Endothelial cell of umbilical vein (primary cell): ENCODE data around the gene KRTAP10-7. TPM values are rescaled to one million over a fixed set of nuclear protein-coding genes. Genes with fewer than 3 reads are reported as not detected.

ENCODE experiments used
- BruUV-seq: library from RNA; stranded (reverse); fragments of 400-500 nt; replicated peaks from 2 replicates; lab custom pipeline; 2021; lab: Mats Ljungman, UMichigan
- CTCF ChIA-PET: fragments of 300-600, 350-600 bp; sonication (Branson Sonifier 250); formaldehyde crosslinking; loops from one replicate; lab custom pipeline; 2021; ENCODE audit warnings: antibody characterized with exemption, inconsistent platforms; lab: Charles Lee
- POLR2A ChIA-PET: fragments of 300-600, 350-600 bp; sonication (Branson Sonifier 250); formaldehyde crosslinking; loops from one replicate; lab custom pipeline; 2021; ENCODE audit warnings: antibody characterized with exemption, inconsistent platforms; lab: Charles Lee
- DNase-seq: peaks from one replicate; pipeline ENCODE4 v3.0.0-alpha.2; 2011; ENCODE audit warnings: low read depth, low spot score
- FAIRE-seq: peaks from 2 replicates; lab custom pipeline; 2011; peaks lifted over from hg19 to GRCh38; lab: Jason Lieb, UNC
- H2AFZ ChIP-seq: 2 replicates; pipeline ENCODE4 v1.6.0; 2012; ENCODE audit warnings: low read depth, low read length, control low read depth, inconsistent platforms
- H3K27ac ChIP-seq: 2 replicates; pipeline ENCODE4 v1.5.1; 2011; ENCODE audit warnings: low read depth, mild to moderate bottlenecking, control low read depth, low read length, moderate library complexity; ENCODE audit not compliant: insufficient read depth
- H3K27me3 ChIP-seq, 2 experiments: 2 replicates each; pipeline versions ENCODE4 v1.6.0 to v1.6.1; 2011; ENCODE audit warnings: low read length in 2 of 2, mixed read lengths in 1 of 2; ENCODE audit not compliant: control insufficient read depth in 2 of 2, insufficient read depth in 2 of 2
- H3K36me3 ChIP-seq, 2 experiments: 2 replicates in 1 of 2; 3 replicates in 1 of 2; pipeline ENCODE4 v1.5.1; 2011; ENCODE audit warnings: low read length in 2 of 2, mild to moderate bottlenecking in 1 of 2, moderate library complexity in 1 of 2; ENCODE audit not compliant: control insufficient read depth in 2 of 2, insufficient read depth in 2 of 2; ENCODE audit errors: extremely low read depth in 1 of 2
- H3K4me1 ChIP-seq: 3 replicates; pipeline ENCODE4 v1.5.1; 2011; ENCODE audit warnings: mild to moderate bottlenecking, low read length; ENCODE audit not compliant: control insufficient read depth, insufficient read depth; ENCODE audit errors: extremely low read depth
- H3K4me2 ChIP-seq: 2 replicates; pipeline ENCODE4 v1.6.1; 2011; ENCODE audit warnings: low read length, control low read depth, mixed read lengths; ENCODE audit not compliant: insufficient read depth
- H3K4me3 ChIP-seq, 3 experiments: fragments of 200-600 bp in 1 of 3; sonication (generic), shearing (Covaris generic) in 1 of 3; replicated peaks in 1 of 3; 2 replicates each; pipeline ENCODE4 v1.5.1; 2011 to 2016; ENCODE audit warnings: control low read depth in 3 of 3, low read length in 3 of 3, mild to moderate bottlenecking in 2 of 3, inconsistent platforms in 1 of 3, low read depth in 1 of 3, moderate library complexity in 1 of 3; ENCODE audit not compliant: insufficient read depth in 1 of 3
- H3K79me2 ChIP-seq: 2 replicates; pipeline ENCODE4 v1.6.0; 2012; ENCODE audit warnings: low read length, inconsistent platforms; ENCODE audit not compliant: control insufficient read depth, insufficient read depth
- H3K9ac ChIP-seq: replicated peaks from 2 replicates; pipeline ENCODE3; 2011; ENCODE audit warnings: low read length, control low read depth; ENCODE audit not compliant: insufficient read depth; ENCODE audit errors: extremely low read depth
- H3K9me1 ChIP-seq: replicated peaks from 3 replicates; pipeline ENCODE4 v1.6.0; 2011; ENCODE audit warnings: mild to moderate bottlenecking, low read length; ENCODE audit not compliant: control insufficient read depth, insufficient read depth; ENCODE audit errors: extremely low read depth
- H3K9me3 ChIP-seq: replicated peaks from 2 replicates; pipeline ENCODE4 v1.5.1; 2012; ENCODE audit warnings: low read length, inconsistent platforms; ENCODE audit not compliant: control insufficient read depth, insufficient read depth
- H4K20me1 ChIP-seq: replicated peaks from 2 replicates; pipeline ENCODE3; 2011; ENCODE audit warnings: mild to moderate bottlenecking, low read length; ENCODE audit not compliant: control insufficient read depth, insufficient read depth; ENCODE audit errors: extremely low read depth
- EZH2 ChIP-seq: IDR thresholded peaks from 2 replicates; pipeline ENCODE4 v1.6.1; 2012; ENCODE audit warnings: borderline replicate concordance, low read depth, mild to moderate bottlenecking, moderate library complexity, low read length, inconsistent platforms; ENCODE audit not compliant: severe bottlenecking
- FOS ChIP-seq: IDR thresholded peaks from 2 replicates; pipeline ENCODE4 v1.6.1; 2011; ENCODE audit warnings: mild to moderate bottlenecking, low read length, moderate library complexity, borderline replicate concordance; ENCODE audit not compliant: insufficient read depth
- GATA2 ChIP-seq: IDR thresholded peaks from 2 replicates; pipeline ENCODE4 v1.7.0; 2011; ENCODE audit warnings: low read depth, mild to moderate bottlenecking, moderate library complexity, mixed read lengths, low read length; ENCODE audit not compliant: insufficient read length, insufficient read depth
- JUN ChIP-seq: IDR thresholded peaks from 2 replicates; pipeline ENCODE4 v1.6.1; 2011; ENCODE audit warnings: borderline replicate concordance, low read depth; ENCODE audit not compliant: insufficient read length, insufficient read depth
- MYC ChIP-seq: IDR thresholded peaks from one replicate; pipeline ENCODE4 v1.6.1; 2011; ENCODE audit warnings: mild to moderate bottlenecking, low read depth, low read length
- POLR2A ChIP-seq: IDR thresholded peaks from 2 replicates; pipeline ENCODE4 v1.6.1; 2012; ENCODE audit warnings: low read depth, mild to moderate bottlenecking, control low read depth, low read length
- POLR2AphosphoS5 ChIP-seq: IDR thresholded peaks from 2 replicates; pipeline ENCODE4 v1.6.1; 2012; ENCODE audit warnings: low read depth, mild to moderate bottlenecking, control low read depth, low read length, moderate library complexity; ENCODE audit not compliant: insufficient read depth
- dilution Hi-C: fragments of 300-500 bp; cut with MboI; formaldehyde crosslinking; loops from one replicate; pipeline ENCODE4 v1.15.0; 2019; ENCODE audit warnings: low sequenced_read_pairs; ENCODE audit not compliant: extremely low pct_ligation_motif_present
- intact Hi-C: fragments of 100-400 bp; cut with micrococcal nuclease; formaldehyde crosslinking; loops from one replicate; pipeline ENCODE4 v1.10.0; 2022
- polyA plus RNA-seq, 4 experiments: library from polyadenylated mRNA; depleted of rRNA in 3 of 4; stranded (reverse) in 3 of 4; unstranded in 1 of 4; fragments of >200 nt; gene quantifications; 2 replicates each; pipeline versions ENCODE4 v1.2.1 to v1.2.3, GENCODE V29; 2011 to 2012; ENCODE audit warnings: missing spikeins in 1 of 4
- total RNA-seq: library from RNA; stranded (reverse); gene quantifications from 2 replicates; pipeline ENCODE4 v1.2.3, GENCODE V29; 2021
- TF ChIP-seq, protein P1 (sequence below), 2 donors: IDR thresholded peaks; 1 replicate in 1 of 2; 2 replicates in 1 of 2; pipeline ENCODE4 v1.5.1; 2011; ENCODE audit warnings: low read length in 2 of 2, mild to moderate bottlenecking in 2 of 2, moderate library complexity in 2 of 2, control low read depth in 1 of 2, inconsistent platforms in 1 of 2, low read depth in 1 of 2; ENCODE audit not compliant: insufficient read depth in 1 of 2; ENCODE audit errors: extremely low read depth in 1 of 2
- TF ChIP-seq, protein P2 (sequence below): IDR thresholded peaks from 2 replicates; pipeline ENCODE4 v1.6.1; 2011; ENCODE audit not compliant: insufficient read depth, insufficient read length

KRTAP10-7 gene
- total and polyA plus RNA-seq, 2 donors (not counting 3 experiments of a cell fraction or from before 2014, with no cell fraction given): not detected

DNA sequence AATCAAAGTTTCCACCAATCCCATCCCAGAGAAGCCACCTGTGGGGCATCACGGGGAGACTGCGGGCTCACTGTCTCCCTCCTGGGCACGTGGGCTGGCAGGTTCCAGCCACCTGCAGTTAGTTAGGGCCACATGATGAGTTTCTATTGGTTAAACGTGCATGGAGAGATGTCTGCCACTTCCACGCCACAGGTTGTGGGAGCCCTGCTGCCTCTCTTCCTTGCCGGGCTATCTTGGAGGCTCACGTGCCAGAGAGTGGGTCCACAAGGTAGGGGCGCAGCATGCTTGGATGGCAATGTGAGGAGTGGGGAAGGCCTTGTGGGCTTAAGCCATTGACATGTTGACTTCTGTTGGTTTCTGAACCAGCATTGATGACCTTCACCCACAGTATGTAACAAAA is 3.5 kb downstream of the KRTAP10-7 start:
- Histone ChIP-seq H3K27ac (no peak overlapping the region), H4K20me1 (no peaks in the 10 kb centered on the region), H2AFZ (no peak overlapping the region), H3K9me1 (no peaks in the 10 kb centered on the region), H3K9ac (no peak overlapping the region), H3K27me3 (peaks cover 1 to 3% of the 10 kb centered on the region in 2 experiments), H3K4me2 (no peak overlapping the region), H3K79me2 (no peaks in the 10 kb centered on the region), H3K4me1 (no peaks in the 10 kb centered on the region), H3K9me3 (no peaks in the 10 kb centered on the region), H3K36me3 (no peaks in the 10 kb centered on the region), H3K4me3 (no peak overlapping the region)
- FAIRE-seq (no peak), DNase-seq (no peak)
- intact Hi-C loops: no loop called here
- no TSS peak for BruUV-seq
- dilution Hi-C loops: no loop called here
- CTCF ChIA-PET: no interaction called here
- POLR2A ChIA-PET: no interaction called here
- TF ChIP-seq, protein P1, sequence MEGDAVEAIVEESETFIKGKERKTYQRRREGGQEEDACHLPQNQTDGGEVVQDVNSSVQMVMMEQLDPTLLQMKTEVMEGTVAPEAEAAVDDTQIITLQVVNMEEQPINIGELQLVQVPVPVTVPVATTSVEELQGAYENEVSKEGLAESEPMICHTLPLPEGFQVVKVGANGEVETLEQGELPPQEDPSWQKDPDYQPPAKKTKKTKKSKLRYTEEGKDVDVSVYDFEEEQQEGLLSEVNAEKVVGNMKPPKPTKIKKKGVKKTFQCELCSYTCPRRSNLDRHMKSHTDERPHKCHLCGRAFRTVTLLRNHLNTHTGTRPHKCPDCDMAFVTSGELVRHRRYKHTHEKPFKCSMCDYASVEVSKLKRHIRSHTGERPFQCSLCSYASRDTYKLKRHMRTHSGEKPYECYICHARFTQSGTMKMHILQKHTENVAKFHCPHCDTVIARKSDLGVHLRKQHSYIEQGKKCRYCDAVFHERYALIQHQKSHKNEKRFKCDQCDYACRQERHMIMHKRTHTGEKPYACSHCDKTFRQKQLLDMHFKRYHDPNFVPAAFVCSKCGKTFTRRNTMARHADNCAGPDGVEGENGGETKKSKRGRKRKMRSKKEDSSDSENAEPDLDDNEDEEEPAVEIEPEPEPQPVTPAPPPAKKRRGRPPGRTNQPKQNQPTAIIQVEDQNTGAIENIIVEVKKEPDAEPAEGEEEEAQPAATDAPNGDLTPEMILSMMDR (IDR thresholded peaks at IDR 0.05; ENCODE audit: extremely low read depth in 1 of 2, insufficient read depth in 1 of 2, low read depth in 1 of 2, low read length in 2 of 2): no peak

DNA sequence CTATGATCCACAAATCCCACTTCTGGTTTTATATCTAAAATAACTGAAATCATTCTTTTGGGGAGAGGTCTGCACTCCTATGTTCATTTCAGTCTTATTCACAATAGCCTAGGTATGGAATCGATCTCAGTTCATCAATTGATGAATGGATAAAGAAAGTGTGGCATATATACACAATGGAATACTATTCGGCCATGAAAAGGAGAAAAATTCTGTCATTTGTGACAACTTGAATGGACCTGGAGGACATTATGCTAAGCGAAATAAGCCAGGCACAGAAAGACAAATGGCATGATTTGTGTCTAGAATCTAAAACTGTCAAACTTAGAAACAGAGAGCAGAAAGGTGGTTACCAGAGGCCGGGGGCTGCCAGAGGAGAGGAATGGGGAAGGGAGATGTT is 6.1 kb downstream of the KRTAP10-7 start:
- POLR2A ChIA-PET: no interaction called here
- TF ChIP-seq MYC: no peak
- TF ChIP-seq JUN: no peak
- TF ChIP-seq EZH2: no peak
- TF ChIP-seq, protein P1 (IDR thresholded peaks at IDR 0.05; ENCODE audit: extremely low read depth in 1 of 2, insufficient read depth in 1 of 2, low read depth in 1 of 2, low read length in 2 of 2): no peak
- TF ChIP-seq POLR2A: no peak
- no peak for TF ChIP-seq GATA2
- TF ChIP-seq, protein P2, sequence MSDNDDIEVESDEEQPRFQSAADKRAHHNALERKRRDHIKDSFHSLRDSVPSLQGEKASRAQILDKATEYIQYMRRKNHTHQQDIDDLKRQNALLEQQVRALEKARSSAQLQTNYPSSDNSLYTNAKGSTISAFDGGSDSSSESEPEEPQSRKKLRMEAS: no peak
- no peak for TF ChIP-seq POLR2AphosphoS5
- TF ChIP-seq FOS: no peak
- Histone ChIP-seq H3K79me2 (no peaks in the 10 kb centered on the region), H3K9ac (no peak overlapping the region), H3K4me2 (no peak overlapping the region), H3K4me1 (no peaks in the 10 kb centered on the region), H3K9me3 (no peaks in the 10 kb centered on the region), H3K4me3 (no peak overlapping the region), H3K27me3 (peaks cover 1 to 3% of the 10 kb centered on the region in 2 experiments), H3K9me1 (no peaks in the 10 kb centered on the region), H3K36me3 (no peaks in the 10 kb centered on the region), H3K27ac (no peak overlapping the region), H2AFZ (no peak overlapping the region), H4K20me1 (no peaks in the 10 kb centered on the region)
- dilution Hi-C loops: no loop called here
- no TSS peak for BruUV-seq
- intact Hi-C loops: loop anchor here (5.0 kb wide), 1 partner anchor 44 kb away; no protein-coding TSS in a partner anchor
- DNase-seq (no peak), FAIRE-seq (no peak)
- CTCF ChIA-PET: no interaction called here
